ENCODE data around the gene COL5A1.

Gene COL5A1

GRCh38 chr9:134818591-134818990, 177.0 kb downstream of the COL5A1 start:
- DNase-seq (ENCODE audit: low spot score): no peak

GRCh38 chr9:134820901-134821300, 179.3 kb downstream of the COL5A1 start:
- DNase-seq (ENCODE audit: low spot score): no peak

- no peak for DNase-seq (ENCODE audit: low spot score)
Measured at GRCh38 chr9:134822541-134822940, 180.9 kb downstream of the COL5A1 start.

GRCh38 chr9:134823623-134824022, 182.0 kb downstream of the COL5A1 start:
- DNase-seq (ENCODE audit: low spot score): no peak

GRCh38 chr9:134824583-134824982, 183.0 kb downstream of the COL5A1 start:
- DNase-seq (ENCODE audit: low spot score): no peak

- no peak for DNase-seq (ENCODE audit: low spot score)
Measured at GRCh38 chr9:134825025-134825424, 183.4 kb downstream of the COL5A1 start.

GRCh38 chr9:134826336-134827285, 185.0 kb downstream of the COL5A1 start:
- DNase-seq (ENCODE audit: low spot score): no peak

- DNase-seq (ENCODE audit: low spot score): no peak
Measured at GRCh38 chr9:134827559-134827958, 186.0 kb downstream of the COL5A1 start.

GRCh38 chr9:134827993-134828392, 186.4 kb downstream of the COL5A1 start:
- no peak for DNase-seq (ENCODE audit: low spot score)

GRCh38 chr9:134828892-134829291, 187.3 kb downstream of the COL5A1 start:
- no peak for DNase-seq (ENCODE audit: low spot score)

GRCh38 chr9:134829356-134829937, 187.8 kb downstream of the COL5A1 start:
- no peak for DNase-seq (ENCODE audit: low spot score)

- DNase-seq (ENCODE audit: low spot score): no peak
Measured at GRCh38 chr9:134830126-134830525, 188.5 kb downstream of the COL5A1 start.

GRCh38 chr9:134830926-134831720, 189.5 kb downstream of the COL5A1 start:
- DNase-seq (ENCODE audit: low spot score): no peak

GRCh38 chr9:134832471-134832870, 190.9 kb downstream of the COL5A1 start:
- DNase-seq (ENCODE audit: low spot score): no peak

GRCh38 chr9:134833294-134833880, 191.8 kb downstream of the COL5A1 start:
- DNase-seq (ENCODE audit: low spot score): no peak

GRCh38 chr9:134834217-134834956, 192.8 kb downstream of the COL5A1 start:
- DNase-seq (ENCODE audit: low spot score): no peak

GRCh38 chr9:134834957-134835419, 193.4 kb downstream of the COL5A1 start:
- no peak for DNase-seq (ENCODE audit: low spot score)

- no peak for DNase-seq (ENCODE audit: low spot score)
Measured at GRCh38 chr9:134835448-134835847, 193.8 kb downstream of the COL5A1 start.

- no peak for DNase-seq (ENCODE audit: low spot score)
Measured at GRCh38 chr9:134835987-134836386, 194.4 kb downstream of the COL5A1 start.

- no peak for DNase-seq (ENCODE audit: low spot score)
Measured at GRCh38 chr9:134836406-134836970, 194.9 kb downstream of the COL5A1 start.

- DNase-seq (ENCODE audit: low spot score): no peak
Measured at GRCh38 chr9:134837529-134837928, 195.9 kb downstream of the COL5A1 start.
